Endothelial cell of umbilical vein (primary cell): ENCODE results near the gene PAX8. TPM values are rescaled to one million over a fixed set of nuclear protein-coding genes. Genes with fewer than 3 reads are reported as not detected.

ENCODE experiments used
- BruUV-seq: library from RNA; stranded (reverse); fragments of 400-500 nt; replicated peaks from 2 replicates; lab custom pipeline; 2021; lab: Mats Ljungman, UMichigan
- CTCF ChIA-PET: fragments of 300-600, 350-600 bp; sonication (Branson Sonifier 250); formaldehyde crosslinking; loops from one replicate; lab custom pipeline; 2021; ENCODE audit warnings: antibody characterized with exemption, inconsistent platforms; lab: Charles Lee
- POLR2A ChIA-PET: fragments of 300-600, 350-600 bp; sonication (Branson Sonifier 250); formaldehyde crosslinking; loops from one replicate; lab custom pipeline; 2021; ENCODE audit warnings: antibody characterized with exemption, inconsistent platforms; lab: Charles Lee
- DNase-seq: peaks from one replicate; pipeline ENCODE4 v3.0.0-alpha.2; 2011; ENCODE audit warnings: low read depth, low spot score
- FAIRE-seq: peaks from 2 replicates; lab custom pipeline; 2011; peaks lifted over from hg19 to GRCh38; lab: Jason Lieb, UNC
- H2AFZ ChIP-seq: 2 replicates; pipeline ENCODE4 v1.6.0; 2012; ENCODE audit warnings: low read depth, low read length, control low read depth, inconsistent platforms
- H3K27ac ChIP-seq: 2 replicates; pipeline ENCODE4 v1.5.1; 2011; ENCODE audit warnings: low read depth, mild to moderate bottlenecking, control low read depth, low read length, moderate library complexity; ENCODE audit not compliant: insufficient read depth
- H3K27me3 ChIP-seq, 2 experiments: 2 replicates each; pipeline versions ENCODE4 v1.6.0 to v1.6.1; 2011; ENCODE audit warnings: low read length in 2 of 2, mixed read lengths in 1 of 2; ENCODE audit not compliant: control insufficient read depth in 2 of 2, insufficient read depth in 2 of 2
- H3K36me3 ChIP-seq, 2 experiments: 2 replicates in 1 of 2; 3 replicates in 1 of 2; pipeline ENCODE4 v1.5.1; 2011; ENCODE audit warnings: low read length in 2 of 2, mild to moderate bottlenecking in 1 of 2, moderate library complexity in 1 of 2; ENCODE audit not compliant: control insufficient read depth in 2 of 2, insufficient read depth in 2 of 2; ENCODE audit errors: extremely low read depth in 1 of 2
- H3K4me1 ChIP-seq: 3 replicates; pipeline ENCODE4 v1.5.1; 2011; ENCODE audit warnings: mild to moderate bottlenecking, low read length; ENCODE audit not compliant: control insufficient read depth, insufficient read depth; ENCODE audit errors: extremely low read depth
- H3K4me2 ChIP-seq: 2 replicates; pipeline ENCODE4 v1.6.1; 2011; ENCODE audit warnings: low read length, control low read depth, mixed read lengths; ENCODE audit not compliant: insufficient read depth
- H3K4me3 ChIP-seq, 3 experiments: fragments of 200-600 bp in 1 of 3; sonication (generic), shearing (Covaris generic) in 1 of 3; replicated peaks in 1 of 3; 2 replicates each; pipeline ENCODE4 v1.5.1; 2011 to 2016; ENCODE audit warnings: control low read depth in 3 of 3, low read length in 3 of 3, mild to moderate bottlenecking in 2 of 3, inconsistent platforms in 1 of 3, low read depth in 1 of 3, moderate library complexity in 1 of 3; ENCODE audit not compliant: insufficient read depth in 1 of 3
- H3K79me2 ChIP-seq: 2 replicates; pipeline ENCODE4 v1.6.0; 2012; ENCODE audit warnings: low read length, inconsistent platforms; ENCODE audit not compliant: control insufficient read depth, insufficient read depth
- H3K9ac ChIP-seq: replicated peaks from 2 replicates; pipeline ENCODE3; 2011; ENCODE audit warnings: low read length, control low read depth; ENCODE audit not compliant: insufficient read depth; ENCODE audit errors: extremely low read depth
- H3K9me1 ChIP-seq: replicated peaks from 3 replicates; pipeline ENCODE4 v1.6.0; 2011; ENCODE audit warnings: mild to moderate bottlenecking, low read length; ENCODE audit not compliant: control insufficient read depth, insufficient read depth; ENCODE audit errors: extremely low read depth
- H3K9me3 ChIP-seq: replicated peaks from 2 replicates; pipeline ENCODE4 v1.5.1; 2012; ENCODE audit warnings: low read length, inconsistent platforms; ENCODE audit not compliant: control insufficient read depth, insufficient read depth
- H4K20me1 ChIP-seq: replicated peaks from 2 replicates; pipeline ENCODE3; 2011; ENCODE audit warnings: mild to moderate bottlenecking, low read length; ENCODE audit not compliant: control insufficient read depth, insufficient read depth; ENCODE audit errors: extremely low read depth
- CTCF ChIP-seq, 2 donors: IDR thresholded peaks; 1 replicate in 1 of 2; 2 replicates in 1 of 2; pipeline ENCODE4 v1.5.1; 2011; ENCODE audit warnings: low read length in 2 of 2, mild to moderate bottlenecking in 2 of 2, moderate library complexity in 2 of 2, control low read depth in 1 of 2, inconsistent platforms in 1 of 2, low read depth in 1 of 2; ENCODE audit not compliant: insufficient read depth in 1 of 2; ENCODE audit errors: extremely low read depth in 1 of 2
- EZH2 ChIP-seq: IDR thresholded peaks from 2 replicates; pipeline ENCODE4 v1.6.1; 2012; ENCODE audit warnings: borderline replicate concordance, low read depth, mild to moderate bottlenecking, moderate library complexity, low read length, inconsistent platforms; ENCODE audit not compliant: severe bottlenecking
- FOS ChIP-seq: IDR thresholded peaks from 2 replicates; pipeline ENCODE4 v1.6.1; 2011; ENCODE audit warnings: mild to moderate bottlenecking, low read length, moderate library complexity, borderline replicate concordance; ENCODE audit not compliant: insufficient read depth
- GATA2 ChIP-seq: IDR thresholded peaks from 2 replicates; pipeline ENCODE4 v1.7.0; 2011; ENCODE audit warnings: low read depth, mild to moderate bottlenecking, moderate library complexity, mixed read lengths, low read length; ENCODE audit not compliant: insufficient read length, insufficient read depth
- JUN ChIP-seq: IDR thresholded peaks from 2 replicates; pipeline ENCODE4 v1.6.1; 2011; ENCODE audit warnings: borderline replicate concordance, low read depth; ENCODE audit not compliant: insufficient read length, insufficient read depth
- MAX ChIP-seq: IDR thresholded peaks from 2 replicates; pipeline ENCODE4 v1.6.1; 2011; ENCODE audit not compliant: insufficient read depth, insufficient read length
- MYC ChIP-seq: IDR thresholded peaks from one replicate; pipeline ENCODE4 v1.6.1; 2011; ENCODE audit warnings: mild to moderate bottlenecking, low read depth, low read length
- POLR2A ChIP-seq: IDR thresholded peaks from 2 replicates; pipeline ENCODE4 v1.6.1; 2012; ENCODE audit warnings: low read depth, mild to moderate bottlenecking, control low read depth, low read length
- POLR2AphosphoS5 ChIP-seq: IDR thresholded peaks from 2 replicates; pipeline ENCODE4 v1.6.1; 2012; ENCODE audit warnings: low read depth, mild to moderate bottlenecking, control low read depth, low read length, moderate library complexity; ENCODE audit not compliant: insufficient read depth
- dilution Hi-C: fragments of 300-500 bp; cut with MboI; formaldehyde crosslinking; loops from one replicate; pipeline ENCODE4 v1.15.0; 2019; ENCODE audit warnings: low sequenced_read_pairs; ENCODE audit not compliant: extremely low pct_ligation_motif_present
- intact Hi-C: fragments of 100-400 bp; cut with micrococcal nuclease; formaldehyde crosslinking; loops from one replicate; pipeline ENCODE4 v1.10.0; 2022
- polyA plus RNA-seq, 4 experiments: library from polyadenylated mRNA; depleted of rRNA in 3 of 4; stranded (reverse) in 3 of 4; unstranded in 1 of 4; fragments of >200 nt; gene quantifications; 2 replicates each; pipeline versions ENCODE4 v1.2.1 to v1.2.3, GENCODE V29; 2011 to 2012; ENCODE audit warnings: missing spikeins in 1 of 4
- total RNA-seq: library from RNA; stranded (reverse); gene quantifications from 2 replicates; pipeline ENCODE4 v1.2.3, GENCODE V29; 2021

PAX8 gene
- total and polyA plus RNA-seq, 2 donors (not counting 3 experiments of a cell fraction or from before 2014, with no cell fraction given), result 0.22 to 0.62 TPM

- H3K36me3 ChIP-seq, result no peaks in the 10 kb centered on the region
- no peak for DNase-seq
- BruUV-seq, result no TSS peak
- TF ChIP-seq JUN, result no peak
- no peak for TF ChIP-seq EZH2
- TF ChIP-seq FOS, result no peak
- TF ChIP-seq GATA2, result no peak
- no peak for TF ChIP-seq POLR2A
- TF ChIP-seq POLR2AphosphoS5, result no peak
- TF ChIP-seq CTCF (IDR thresholded peaks at IDR 0.05; ENCODE audit: extremely low read depth in 1 of 2, insufficient read depth in 1 of 2, low read depth in 1 of 2, low read length in 2 of 2), result no peak
- TF ChIP-seq MYC, result no peak
- TF ChIP-seq MAX, result no peak
- ChIA-PET POLR2A (no interaction called here), CTCF (interaction anchor here (0.7 to 1.9 kb wide), 6 partner anchors 10 to 160 kb away, joined by 3 to 8 read pairs (median 4); no protein-coding TSS in a partner anchor)
- dilution Hi-C loops (no loop called here), intact Hi-C loops (loop anchor here (1.0 kb wide), 1 partner anchor 13 kb away; no protein-coding TSS in a partner anchor)
- H3K4me1 ChIP-seq, result no peaks in the 10 kb centered on the region
- no peak overlapping the region for H3K9ac ChIP-seq
- H3K9me3 ChIP-seq, result no peaks in the 10 kb centered on the region
- H3K4me3 ChIP-seq, result no peak overlapping the region
- H2AFZ ChIP-seq, result no peak overlapping the region
- no peaks in the 10 kb centered on the region for H3K27me3 ChIP-seq
- no peak overlapping the region for H3K4me2 ChIP-seq
- no peaks in the 10 kb centered on the region for H4K20me1 ChIP-seq
- no peaks in the 10 kb centered on the region for H3K9me1 ChIP-seq
- FAIRE-seq, result no peak
- H3K79me2 ChIP-seq, result no peaks in the 10 kb centered on the region
- H3K27ac ChIP-seq, result no peak overlapping the region
These were observed 48.2 kb downstream of the PAX8 start for GRCh38 chr2:113230531-113230930.
